ENCODE data around the gene SLC25A13. TPM values are rescaled to one million over a fixed set of nuclear protein-coding genes. Genes with fewer than 3 reads are reported as not detected.

SLC25A13 gene
- total RNA-seq, 1 experiment from 2014 or later, result 102 TPM

DNA sequence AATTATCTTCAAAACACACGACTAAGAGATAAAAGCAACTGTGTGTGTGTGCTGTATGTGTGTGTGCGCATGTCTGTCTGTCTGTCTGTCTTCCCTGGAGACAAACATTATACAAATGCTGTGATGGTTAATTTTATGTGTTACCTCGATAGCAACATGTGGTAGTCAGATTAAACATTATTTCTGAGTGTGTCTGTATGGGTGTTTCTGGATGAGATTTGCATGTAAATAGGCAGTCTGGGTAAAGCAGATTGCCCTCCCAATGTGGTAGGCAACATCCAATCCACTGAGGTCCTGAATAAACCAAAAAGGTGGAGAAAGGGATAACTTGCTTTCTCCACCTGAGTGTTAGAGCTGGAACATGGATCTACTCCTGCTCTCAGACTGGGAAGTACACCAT is 67.9 kb downstream of the SLC25A13 start:
- H3K27ac Mint-ChIP-seq (ENCODE audit: unreplicated experiment), result no peak overlapping the region
- ChIA-PET CTCF (no interaction called here), POLR2A (no interaction called here)
- intact Hi-C loops (cut with micrococcal nuclease; ENCODE audit: unreplicated experiment), result no loop called here
- TF ChIP-seq, protein P1, sequence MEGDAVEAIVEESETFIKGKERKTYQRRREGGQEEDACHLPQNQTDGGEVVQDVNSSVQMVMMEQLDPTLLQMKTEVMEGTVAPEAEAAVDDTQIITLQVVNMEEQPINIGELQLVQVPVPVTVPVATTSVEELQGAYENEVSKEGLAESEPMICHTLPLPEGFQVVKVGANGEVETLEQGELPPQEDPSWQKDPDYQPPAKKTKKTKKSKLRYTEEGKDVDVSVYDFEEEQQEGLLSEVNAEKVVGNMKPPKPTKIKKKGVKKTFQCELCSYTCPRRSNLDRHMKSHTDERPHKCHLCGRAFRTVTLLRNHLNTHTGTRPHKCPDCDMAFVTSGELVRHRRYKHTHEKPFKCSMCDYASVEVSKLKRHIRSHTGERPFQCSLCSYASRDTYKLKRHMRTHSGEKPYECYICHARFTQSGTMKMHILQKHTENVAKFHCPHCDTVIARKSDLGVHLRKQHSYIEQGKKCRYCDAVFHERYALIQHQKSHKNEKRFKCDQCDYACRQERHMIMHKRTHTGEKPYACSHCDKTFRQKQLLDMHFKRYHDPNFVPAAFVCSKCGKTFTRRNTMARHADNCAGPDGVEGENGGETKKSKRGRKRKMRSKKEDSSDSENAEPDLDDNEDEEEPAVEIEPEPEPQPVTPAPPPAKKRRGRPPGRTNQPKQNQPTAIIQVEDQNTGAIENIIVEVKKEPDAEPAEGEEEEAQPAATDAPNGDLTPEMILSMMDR (IDR thresholded peaks at IDR 0.05; ENCODE audit: insufficient read depth in 1 of 2, low read depth in 1 of 2, low read length in 1 of 2, severe bottlenecking in 1 of 2, unreplicated experiment in 1 of 2), result no peak
- no peaks in the 10 kb centered on the region for H3K4me1 Mint-ChIP-seq (ENCODE audit: low read depth, unreplicated experiment)
- no peaks in the 10 kb centered on the region for H3K36me3 Mint-ChIP-seq (ENCODE audit: insufficient read depth, unreplicated experiment)
- no TSS peak for BruUV-seq (replicated peaks)
- Histone ChIP-seq H3K36me3 (ENCODE audit: control insufficient read depth, insufficient read depth, low read length) (no peaks in the 10 kb centered on the region), H3K4me3 (ENCODE audit: low read depth, low read length) (no peak overlapping the region), H3K4me1 (no peaks in the 10 kb centered on the region), H3K27me3 (replicated peaks; ENCODE audit: control insufficient read depth, insufficient read depth, low read length) (no peaks in the 10 kb centered on the region), H3K9me3 (no peaks in the 10 kb centered on the region)
- H3K4me3 Mint-ChIP-seq (ENCODE audit: unreplicated experiment), result no peak overlapping the region
- H3K9me3 Mint-ChIP-seq (ENCODE audit: unreplicated experiment), result peaks cover 13% of the 10 kb centered on the region
- no peaks in the 10 kb centered on the region for H3K27me3 Mint-ChIP-seq (ENCODE audit: insufficient read depth, unreplicated experiment)
- no peak for DNase-seq

DNA sequence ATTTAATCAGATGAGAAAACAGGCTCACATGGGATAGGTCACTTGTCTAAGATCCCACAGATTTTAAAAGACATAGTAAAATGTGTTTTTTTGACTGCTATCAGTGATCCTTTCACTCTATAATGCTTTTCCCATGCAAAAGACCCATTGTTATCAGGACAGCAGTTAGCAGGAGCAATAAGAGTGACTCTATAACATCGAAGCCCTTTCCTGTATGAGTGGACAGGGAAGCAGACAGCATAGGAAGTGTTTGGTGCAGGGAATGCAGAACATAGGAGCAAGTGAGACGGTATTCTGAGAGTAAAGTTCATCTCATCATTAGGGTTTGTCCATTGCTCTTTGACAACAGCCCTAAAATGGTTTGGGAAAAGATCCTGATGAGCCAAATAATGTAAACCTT is 68.5 kb downstream of the SLC25A13 start:
- CTCF ChIA-PET, result no interaction called here
- Histone ChIP-seq H3K4me1 (no peaks in the 10 kb centered on the region), H3K36me3 (ENCODE audit: control insufficient read depth, insufficient read depth, low read length) (no peaks in the 10 kb centered on the region), H3K27me3 (replicated peaks; ENCODE audit: control insufficient read depth, insufficient read depth, low read length) (no peaks in the 10 kb centered on the region), H3K4me3 (ENCODE audit: low read depth, low read length) (no peak overlapping the region), H3K9me3 (no peaks in the 10 kb centered on the region)
- Mint-ChIP-seq H3K9me3 (ENCODE audit: unreplicated experiment) (peaks cover 13% of the 10 kb centered on the region), H3K36me3 (ENCODE audit: insufficient read depth, unreplicated experiment) (no peaks in the 10 kb centered on the region), H3K4me1 (ENCODE audit: low read depth, unreplicated experiment) (no peaks in the 10 kb centered on the region), H3K27me3 (ENCODE audit: insufficient read depth, unreplicated experiment) (no peaks in the 10 kb centered on the region), H3K4me3 (ENCODE audit: unreplicated experiment) (no peak overlapping the region), H3K27ac (ENCODE audit: unreplicated experiment) (no peak overlapping the region)
- intact Hi-C loops (cut with micrococcal nuclease; ENCODE audit: unreplicated experiment), result no loop called here
- TF ChIP-seq, protein P1 (IDR thresholded peaks at IDR 0.05; ENCODE audit: insufficient read depth in 1 of 2, low read depth in 1 of 2, low read length in 1 of 2, severe bottlenecking in 1 of 2, unreplicated experiment in 1 of 2), result no peak
- POLR2A ChIA-PET, result no interaction called here
- no TSS peak for BruUV-seq (replicated peaks)
- no peak for DNase-seq

DNA sequence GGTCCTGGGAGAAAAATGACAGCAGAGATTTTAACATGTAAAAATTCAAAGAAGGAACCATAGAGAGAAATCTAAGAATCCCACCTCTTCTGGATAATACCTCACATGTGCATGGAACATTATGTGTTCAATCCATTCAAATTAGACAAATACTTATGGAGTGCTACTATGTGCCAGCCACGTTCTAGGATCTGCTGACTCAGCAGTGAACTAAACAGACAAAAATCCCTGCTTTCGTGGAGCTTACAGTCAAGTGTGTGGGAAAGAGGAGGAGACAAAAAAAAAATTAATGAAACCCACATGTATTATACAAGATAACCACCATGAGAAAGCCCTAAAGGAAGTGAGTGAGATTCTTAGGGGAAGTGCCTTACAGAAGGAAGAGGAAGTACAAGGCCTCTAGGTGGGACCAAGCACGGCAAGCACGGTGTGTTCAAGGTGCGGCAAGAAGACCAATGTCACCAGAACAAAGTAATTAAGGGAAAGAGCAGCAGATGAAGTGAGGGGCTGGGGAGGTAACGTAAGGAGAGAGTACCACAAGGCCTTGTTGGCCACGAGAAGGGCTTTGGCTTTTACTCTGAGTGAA is 71.0 kb downstream of the SLC25A13 start:
- H3K4me3 Mint-ChIP-seq (ENCODE audit: unreplicated experiment), result no peak overlapping the region

More for the DNA sequence above, 71.0 kb downstream of the SLC25A13 start:
- intact Hi-C loops (cut with micrococcal nuclease; ENCODE audit: unreplicated experiment), result no loop called here
- Histone ChIP-seq H3K4me3 (ENCODE audit: low read depth, low read length) (no peak overlapping the region), H3K4me1 (no peaks in the 10 kb centered on the region), H3K9me3 (no peaks in the 10 kb centered on the region), H3K27me3 (replicated peaks; ENCODE audit: control insufficient read depth, insufficient read depth, low read length) (no peaks in the 10 kb centered on the region), H3K36me3 (ENCODE audit: control insufficient read depth, insufficient read depth, low read length) (no peaks in the 10 kb centered on the region)
- Mint-ChIP-seq H3K4me1 (ENCODE audit: low read depth, unreplicated experiment) (no peaks in the 10 kb centered on the region), H3K27ac (ENCODE audit: unreplicated experiment) (no peak overlapping the region), H3K27me3 (ENCODE audit: insufficient read depth, unreplicated experiment) (no peaks in the 10 kb centered on the region), H3K36me3 (ENCODE audit: insufficient read depth, unreplicated experiment) (no peaks in the 10 kb centered on the region), H3K9me3 (ENCODE audit: unreplicated experiment) (no peaks in the 10 kb centered on the region)
- no peak for DNase-seq
- no TSS peak for BruUV-seq (replicated peaks)
- TF ChIP-seq, protein P1 (IDR thresholded peaks at IDR 0.05; ENCODE audit: insufficient read depth in 1 of 2, low read depth in 1 of 2, low read length in 1 of 2, severe bottlenecking in 1 of 2, unreplicated experiment in 1 of 2), result no peak
- CTCF ChIA-PET, result no interaction called here
- POLR2A ChIA-PET, result no interaction called here

All from Caco-2 (cell line).